CD14-positive monocyte (primary cell): ENCODE measurements around the gene C5orf58. TPM values are rescaled to one million over a fixed set of nuclear protein-coding genes. Genes with fewer than 3 reads are reported as not detected.

Experiments used
- DNase-seq, 3 donors: peaks; one replicate each; pipeline ENCODE4 v3.0.0-alpha.2; 2011 to 2022
- H2AFZ ChIP-seq: 2 replicates; pipeline ENCODE4 v1.6.0; 2012; ENCODE audit warnings: mild to moderate bottlenecking, low read depth, low read length, inconsistent platforms; ENCODE audit not compliant: insufficient read depth, poor library complexity, severe bottlenecking
- H3K27ac ChIP-seq, 2 donors: 1 replicate in 1 of 2; 2 replicates in 1 of 2; pipeline ENCODE4 v1.5.1; 2012 to 2013; ENCODE audit warnings: low read length in 2 of 2, control low read depth in 1 of 2, inconsistent platforms in 1 of 2, low read depth in 1 of 2, mild to moderate bottlenecking in 1 of 2
- H3K27me3 ChIP-seq, 2 donors: one replicate each; pipeline versions ENCODE4 v1.6.0 to v1.6.1; 2011 to 2013; ENCODE audit warnings: low read length in 2 of 2; ENCODE audit not compliant: control insufficient read depth in 2 of 2, insufficient read depth in 2 of 2
- H3K36me3 ChIP-seq, 2 donors: replicated peaks in 1 of 2; 1 replicate in 1 of 2; 2 replicates in 1 of 2; pipeline versions ENCODE4 v1.5.1 to v1.6.1; 2012 to 2013; ENCODE audit warnings: low read length in 2 of 2, control low read depth in 1 of 2, inconsistent platforms in 1 of 2, mild to moderate bottlenecking in 1 of 2; ENCODE audit not compliant: insufficient read depth in 2 of 2, control insufficient read depth in 1 of 2
- H3K4me1 ChIP-seq, 2 donors: 1 replicate in 1 of 2; 2 replicates in 1 of 2; pipeline versions ENCODE4 v1.5.1 to v1.6.1; 2012 to 2013; ENCODE audit warnings: low read length in 2 of 2, control low read depth in 1 of 2, inconsistent platforms in 1 of 2, mild to moderate bottlenecking in 1 of 2, moderate library complexity in 1 of 2; ENCODE audit not compliant: insufficient read depth in 2 of 2, control insufficient read depth in 1 of 2
- H3K4me2 ChIP-seq: replicated peaks from 2 replicates; pipeline ENCODE3; 2012; ENCODE audit warnings: low read length, moderate library complexity, mild to moderate bottlenecking; ENCODE audit not compliant: poor library complexity, severe bottlenecking; ENCODE audit errors: extremely low read depth
- H3K4me3 ChIP-seq, 3 experiments: fragments of 200-600 bp in 1 of 3; sonication (generic) in 1 of 3; replicated peaks in 1 of 3; 1 replicate in 2 of 3; 2 replicates in 1 of 3; pipeline ENCODE4 v1.5.1; 2011 to 2013; ENCODE audit warnings: low read length in 3 of 3, mild to moderate bottlenecking in 3 of 3, control low read depth in 2 of 3, low read depth in 2 of 3, inconsistent platforms in 1 of 3, moderate library complexity in 1 of 3
- H3K79me2 ChIP-seq: 2 replicates; pipeline ENCODE4 v1.6.0; 2012; ENCODE audit warnings: mild to moderate bottlenecking, control low read depth, inconsistent platforms, low read length, moderate library complexity; ENCODE audit not compliant: insufficient read depth
- H3K9ac ChIP-seq: 2 replicates; pipeline ENCODE4 v1.6.0; 2017; ENCODE audit warnings: low read length, mild to moderate bottlenecking; ENCODE audit not compliant: insufficient read depth, poor library complexity, severe bottlenecking
- H3K9me3 ChIP-seq, 2 donors: replicated peaks in 1 of 2; 1 replicate in 1 of 2; 2 replicates in 1 of 2; pipeline versions ENCODE4 v1.5.1 to v1.6.1; 2012 to 2013; ENCODE audit warnings: low read length in 2 of 2, control low read depth in 1 of 2; ENCODE audit not compliant: control insufficient read depth in 1 of 2, insufficient read depth in 1 of 2
- H4K20me1 ChIP-seq: 2 replicates; pipeline ENCODE4 v1.6.0; 2012; ENCODE audit warnings: mild to moderate bottlenecking, low read length, control low read depth, moderate library complexity; ENCODE audit not compliant: insufficient read depth
- H3K27ac Mint-ChIP-seq, 7 donors: one replicate each; pipeline ENCODE4 v1.8.0; 2020; ENCODE audit warnings: mild to moderate bottlenecking in 7 of 7, mixed read lengths in 7 of 7, moderate library complexity in 6 of 7, inconsistent platforms in 2 of 7
- H3K27me3 Mint-ChIP-seq, 3 donors: one replicate each; pipeline ENCODE4 v1.8.0; 2021 to 2022; ENCODE audit warnings: low read depth in 3 of 3, mild to moderate bottlenecking in 3 of 3, mixed read lengths in 3 of 3, moderate library complexity in 3 of 3, inconsistent platforms in 1 of 3
- H3K36me3 Mint-ChIP-seq, 2 donors: one replicate each; pipeline ENCODE4 v1.8.0; 2020; ENCODE audit warnings: mixed read lengths in 2 of 2, inconsistent platforms in 1 of 2, mild to moderate bottlenecking in 1 of 2
- H3K4me1 Mint-ChIP-seq: one replicate; pipeline ENCODE4 v1.8.0; 2020; ENCODE audit warnings: mild to moderate bottlenecking, mixed read lengths
- H3K4me3 Mint-ChIP-seq, 2 donors: one replicate each; pipeline ENCODE4 v1.8.0; 2020; ENCODE audit warnings: mild to moderate bottlenecking in 2 of 2, mixed read lengths in 2 of 2, moderate library complexity in 1 of 2
- H3K9me3 Mint-ChIP-seq, 7 donors: one replicate each; pipeline ENCODE4 v1.8.0; 2020 to 2022; ENCODE audit warnings: mixed read lengths in 7 of 7, mild to moderate bottlenecking in 6 of 7, moderate library complexity in 6 of 7, inconsistent platforms in 2 of 7
- CTCF ChIP-seq: fragments of 200-600 bp; IDR thresholded peaks from one replicate; pipeline ENCODE4 v1.8.0; 2022; ENCODE audit warnings: antibody characterized with exemption, mild to moderate bottlenecking
- WGBS: methylation state at CpG from one replicate; pipeline ENCODE4 v1.1.5; 2013; ENCODE audit warnings: missing lambda C conversion rate; ENCODE audit not compliant: insufficient coverage; 5-methylcytosine and 5-hydroxymethylcytosine counted together
- intact Hi-C, 2 donors: fragments of 100-400 bp; cut with micrococcal nuclease; formaldehyde crosslinking; loops; one replicate each; pipeline versions ENCODE4 v1.15.0 to v1.15.1; 2023
- polyA plus RNA-seq, 3 donors: library from polyadenylated mRNA; depleted of rRNA in 1 of 3; unstranded in 2 of 3; stranded (reverse) in 1 of 3; fragments of 300-500 nt in 2 of 3; fragments of >200 nt in 1 of 3; fragmentation: Illumina TruSeq in 2 of 3; gene quantifications; 1 replicate in 2 of 3; 2 replicates in 1 of 3; pipeline ENCODE4 v1.2.3, GENCODE V29; 2012 to 2021

C5orf58 gene
- polyA plus RNA-seq, 3 donors: 0.46 TPM; not detected in 2

- Histone ChIP-seq H3K4me2 (no peak overlapping the region), H3K9me3 (no peaks in the 10 kb centered on the region), H3K36me3 (no peaks in the 10 kb centered on the region), H2AFZ (no peak overlapping the region), H3K27me3 (no peaks in the 10 kb centered on the region), H3K4me1 (peaks cover 13 to 14% of the 10 kb centered on the region in 2 donors), H3K27ac (no peak overlapping the region), H4K20me1 (no peaks in the 10 kb centered on the region), H3K79me2 (no peaks in the 10 kb centered on the region), H3K9ac (no peak overlapping the region), H3K4me3 (no peak overlapping the region)
- no peak overlapping the region for H3K4me3 Mint-ChIP-seq
- no peak overlapping the region for H3K27ac Mint-ChIP-seq
- no peak for DNase-seq
- TF ChIP-seq CTCF: no peak
- intact Hi-C loops: no loop called here
- peaks cover 17% of the 10 kb centered on the region for H3K4me1 Mint-ChIP-seq
- H3K9me3 Mint-ChIP-seq: no peaks in the 10 kb centered on the region
- H3K36me3 Mint-ChIP-seq: no peaks in the 10 kb centered on the region
- WGBS: 98% methylated on average over 6 of the region's 7 CpGs
- peaks cover 0 to 7% (median under 1%) of the 10 kb centered on the region in 3 donors for H3K27me3 Mint-ChIP-seq
Observed at GRCh38 chr5:170186856-170187255, 45.9 kb upstream of the C5orf58 start.

- Histone ChIP-seq H3K27ac (no peak overlapping the region), H3K79me2 (no peaks in the 10 kb centered on the region), H3K36me3 (no peaks in the 10 kb centered on the region), H2AFZ (no peak overlapping the region), H4K20me1 (no peaks in the 10 kb centered on the region), H3K9me3 (no peaks in the 10 kb centered on the region), H3K4me1 (peaks cover 13 to 14% of the 10 kb centered on the region in 2 donors), H3K4me2 (no peak overlapping the region), H3K4me3 (no peak overlapping the region), H3K9ac (no peak overlapping the region), H3K27me3 (no peaks in the 10 kb centered on the region)
- no peak for DNase-seq
- intact Hi-C loops: no loop called here
- no peaks in the 10 kb centered on the region for H3K9me3 Mint-ChIP-seq
- no peak for TF ChIP-seq CTCF
- H3K36me3 Mint-ChIP-seq: no peaks in the 10 kb centered on the region
- H3K4me1 Mint-ChIP-seq: peaks cover 16% of the 10 kb centered on the region
- peaks cover 0 to 5% (median 0%) of the 10 kb centered on the region in 3 donors for H3K27me3 Mint-ChIP-seq
- no CpG with 5 or more reads among the region's 6 CpGs for WGBS
- H3K4me3 Mint-ChIP-seq: no peak overlapping the region
- H3K27ac Mint-ChIP-seq: peak overlapping the region in 1 of 7 donors; percentile 20
Observed at GRCh38 chr5:170190436-170191134, 42.2 kb upstream of the C5orf58 start.
